Inflammatory macrophage (primary cell): ENCODE results near the gene KCNQ5.

Experiments
- DNase-seq, 2 donors: peaks; one replicate each; pipeline ENCODE4 v3.0.0-alpha.2; 2020 to 2022

KCNQ5 gene

GRCh38 chr6:72748759-72749158 is 126.9 kb downstream of the KCNQ5 start:
- no peak for DNase-seq

GRCh38 chr6:72755752-72756151 is 133.9 kb downstream of the KCNQ5 start:
- DNase-seq = no peak

GRCh38 chr6:72757048-72757447 is 135.2 kb downstream of the KCNQ5 start:
- DNase-seq = no peak

- DNase-seq = no peak
Measured at GRCh38 chr6:72757926-72758325, 136.1 kb downstream of the KCNQ5 start.

- DNase-seq = no peak
Measured at GRCh38 chr6:72758901-72759300, 137.0 kb downstream of the KCNQ5 start.

GRCh38 chr6:72760114-72760793 is 138.4 kb downstream of the KCNQ5 start:
- no peak for DNase-seq

GRCh38 chr6:72761761-72762160 is 139.9 kb downstream of the KCNQ5 start:
- DNase-seq = no peak

- no peak for DNase-seq
Measured at GRCh38 chr6:72769459-72770125, 147.7 kb downstream of the KCNQ5 start.

GRCh38 chr6:72770959-72771358 is 149.1 kb downstream of the KCNQ5 start:
- no peak for DNase-seq

GRCh38 chr6:72776456-72776855 is 154.6 kb downstream of the KCNQ5 start:
- DNase-seq = no peak

- DNase-seq = no peak
Measured at GRCh38 chr6:72781624-72782023, 159.8 kb downstream of the KCNQ5 start.

GRCh38 chr6:72783035-72783434 is 161.2 kb downstream of the KCNQ5 start:
- DNase-seq = no peak

- no peak for DNase-seq
Measured at GRCh38 chr6:72783666-72784065, 161.8 kb downstream of the KCNQ5 start.

GRCh38 chr6:72784071-72784470 is 162.2 kb downstream of the KCNQ5 start:
- DNase-seq = no peak

GRCh38 chr6:72784581-72784980 is 162.7 kb downstream of the KCNQ5 start:
- DNase-seq = no peak

- no peak for DNase-seq
Measured at GRCh38 chr6:72787391-72788031, 165.6 kb downstream of the KCNQ5 start.

GRCh38 chr6:72788188-72788587 is 166.3 kb downstream of the KCNQ5 start:
- no peak for DNase-seq

GRCh38 chr6:72789145-72789544 is 167.3 kb downstream of the KCNQ5 start:
- DNase-seq = no peak

GRCh38 chr6:72792692-72793091 is 170.8 kb downstream of the KCNQ5 start:
- DNase-seq = no peak

GRCh38 chr6:72793641-72794395 is 172.0 kb downstream of the KCNQ5 start:
- no peak for DNase-seq

GRCh38 chr6:72798196-72798595 is 176.3 kb downstream of the KCNQ5 start:
- peak in 1 of 2 donors; percentile 3 for DNase-seq

GRCh38 chr6:72809746-72810379 is 188.0 kb downstream of the KCNQ5 start:
- no peak for DNase-seq
